HepG2 (cell line): ENCODE data around the gene TUBA4A. TPM values are rescaled to one million over a fixed set of nuclear protein-coding genes. Genes with fewer than 3 reads are reported as not detected.

Source experiments
- CBX1 ChIP-seq: IDR thresholded peaks from one replicate; pipeline ENCODE4 v1.6.1; 2016; ENCODE audit warnings: antibody characterized with exemption, low read depth
- CBX2 ChIP-seq, 2 experiments: fragments of 200-600 bp in 1 of 2; sonication (generic); formaldehyde crosslinking in 1 of 2; IDR thresholded peaks; 2 replicates each; pipeline versions ENCODE4 v1.7.0 to v1.8.1; 2018 to 2022; ENCODE audit warnings: low read depth in 2 of 2, low read length in 1 of 2, mild to moderate bottlenecking in 1 of 2, missing genetic modification reagents in 1 of 2
- EHMT2 ChIP-seq: fragments of 200-600 bp; sonication (generic); IDR thresholded peaks from 2 replicates; pipeline ENCODE4 v1.7.0; 2017; ENCODE audit warnings: antibody characterized with exemption, low read depth, low read length, borderline replicate concordance
- GTF2F1 ChIP-seq: fragments of 150-350 bp; IDR thresholded peaks from 2 replicates; pipeline ENCODE4 v1.6.1; 2014; ENCODE audit warnings: low read length
- HNRNPL ChIP-seq: fragments of 200-400 bp; formaldehyde crosslinking; IDR thresholded peaks from 2 replicates; pipeline ENCODE4 v1.6.1; 2017; ENCODE audit warnings: mild to moderate bottlenecking, low read depth, low read length
- HOXA5 ChIP-seq: sonication (generic); formaldehyde crosslinking; IDR thresholded peaks from 2 replicates; pipeline ENCODE4 v1.4.0; 2020; ENCODE audit warnings: missing genetic modification reagents
- IRX3 ChIP-seq: sonication (generic); formaldehyde crosslinking; IDR thresholded peaks from 2 replicates; pipeline ENCODE4 v1.8.1; 2023; ENCODE audit warnings: mild to moderate bottlenecking, low read depth, missing genetic modification reagents, borderline replicate concordance
- MXD4 ChIP-seq: IDR thresholded peaks from 2 replicates; pipeline ENCODE4 v1.6.1; 2016; ENCODE audit warnings: mild to moderate bottlenecking, missing biosample characterization, missing genetic modification reagents
- PRPF4 ChIP-seq: fragments of 200-400 bp; formaldehyde crosslinking; IDR thresholded peaks from 2 replicates; pipeline ENCODE4 v1.6.1; 2016; ENCODE audit warnings: low read length, low read depth; ENCODE audit not compliant: poor library complexity, severe bottlenecking
- RFXAP ChIP-seq: sonication (generic); formaldehyde crosslinking; IDR thresholded peaks from 2 replicates; pipeline ENCODE4 v1.4.0; 2020; ENCODE audit warnings: missing genetic modification reagents, borderline replicate concordance
- SAP130 ChIP-seq: IDR thresholded peaks from 2 replicates; pipeline ENCODE4 v1.6.1; 2016; ENCODE audit warnings: low read depth
- TMF1 ChIP-seq: sonication (generic); formaldehyde crosslinking; IDR thresholded peaks from 2 replicates; pipeline ENCODE4 v1.8.1; 2022; ENCODE audit warnings: low read depth, missing genetic modification reagents
- TOPORS ChIP-seq: sonication (generic); formaldehyde crosslinking; IDR thresholded peaks from 2 replicates; pipeline ENCODE4 v1.8.0; 2023; ENCODE audit warnings: mild to moderate bottlenecking, missing genetic modification reagents
- ZEB1 ChIP-seq: IDR thresholded peaks from 2 replicates; pipeline ENCODE4 v1.6.1; 2012; ENCODE audit warnings: mild to moderate bottlenecking, low read depth, inconsistent platforms; ENCODE audit not compliant: insufficient replicate concordance
- ZFP37 ChIP-seq: sonication (generic); formaldehyde crosslinking; IDR thresholded peaks from 2 replicates; pipeline ENCODE4 v1.4.0; 2020; ENCODE audit warnings: missing genetic modification reagents, borderline replicate concordance
- ZFYVE20 ChIP-seq: sonication (generic); formaldehyde crosslinking; IDR thresholded peaks from 2 replicates; pipeline ENCODE4 v1.8.0; 2023; ENCODE audit warnings: low read depth, mild to moderate bottlenecking, moderate library complexity, missing genetic modification reagents, borderline replicate concordance
- ZNF10 ChIP-seq: sonication (generic); formaldehyde crosslinking; IDR thresholded peaks from 2 replicates; pipeline ENCODE4 v1.4.0; 2020; ENCODE audit warnings: mild to moderate bottlenecking, low read depth, missing genetic modification reagents, borderline replicate concordance
- ZNF713 ChIP-seq: sonication (generic); formaldehyde crosslinking; IDR thresholded peaks from 2 replicates; pipeline ENCODE4 v1.4.0; 2020; ENCODE audit warnings: mild to moderate bottlenecking, missing genetic modification reagents
- ZNF737 ChIP-seq: sonication (generic); formaldehyde crosslinking; IDR thresholded peaks from 2 replicates; pipeline ENCODE4 v1.5.0; 2020; ENCODE audit warnings: missing genetic modification reagents, mild to moderate bottlenecking, borderline replicate concordance
- ZSCAN30 ChIP-seq: sonication (generic); formaldehyde crosslinking; IDR thresholded peaks from 2 replicates; pipeline ENCODE4 v1.5.0; 2020; ENCODE audit warnings: mild to moderate bottlenecking, missing genetic modification reagents
- polyA plus RNA-seq, 8 experiments: library from polyadenylated mRNA; depleted of rRNA in 3 of 8; stranded (reverse) in 7 of 8; unstranded in 1 of 8; fragments of >200 nt; fragmentation: Illumina TruSeq in 4 of 8; extraction: Trizol in 4 of 8; gene quantifications; 2 replicates each; pipeline versions ENCODE4 v1.2.1 to v1.2.3, GENCODE V29; 2011 to 2016; ENCODE audit warnings: low read depth in 4 of 8, missing spikeins in 1 of 8, mixed read lengths in 1 of 8; ENCODE audit not compliant: insufficient read depth in 1 of 8
- total RNA-seq, 5 experiments: library from RNA; depleted of rRNA; stranded (reverse); fragments of >200 nt; fragmentation: Illumina TruSeq; extraction: Trizol; gene quantifications; 2 replicates each; pipeline ENCODE4 v1.2.3, GENCODE V29; 2016; ENCODE audit warnings: low read depth in 1 of 5
- TF ChIP-seq, protein P1 (sequence below): sonication (generic); formaldehyde crosslinking; IDR thresholded peaks from 2 replicates; pipeline ENCODE4 v1.4.0; 2020; ENCODE audit warnings: missing genetic modification reagents
- TF ChIP-seq, protein P2 (sequence below): sonication (generic); formaldehyde crosslinking; IDR thresholded peaks from 2 replicates; pipeline ENCODE4 v1.9.0; 2021; ENCODE audit warnings: missing genetic modification reagents, mild to moderate bottlenecking, borderline replicate concordance
- TF ChIP-seq, protein P3 (sequence below): sonication (generic); formaldehyde crosslinking; IDR thresholded peaks from 2 replicates; pipeline ENCODE4 v1.8.1; 2022; ENCODE audit warnings: low read depth, mild to moderate bottlenecking, missing genetic modification reagents

TUBA4A gene
- total and polyA plus RNA-seq, 2 of the 13 experiments (the other 11 are each of a cell fraction or from before 2014, with no cell fraction given) = 1.3 to 12.7 TPM

DNA sequence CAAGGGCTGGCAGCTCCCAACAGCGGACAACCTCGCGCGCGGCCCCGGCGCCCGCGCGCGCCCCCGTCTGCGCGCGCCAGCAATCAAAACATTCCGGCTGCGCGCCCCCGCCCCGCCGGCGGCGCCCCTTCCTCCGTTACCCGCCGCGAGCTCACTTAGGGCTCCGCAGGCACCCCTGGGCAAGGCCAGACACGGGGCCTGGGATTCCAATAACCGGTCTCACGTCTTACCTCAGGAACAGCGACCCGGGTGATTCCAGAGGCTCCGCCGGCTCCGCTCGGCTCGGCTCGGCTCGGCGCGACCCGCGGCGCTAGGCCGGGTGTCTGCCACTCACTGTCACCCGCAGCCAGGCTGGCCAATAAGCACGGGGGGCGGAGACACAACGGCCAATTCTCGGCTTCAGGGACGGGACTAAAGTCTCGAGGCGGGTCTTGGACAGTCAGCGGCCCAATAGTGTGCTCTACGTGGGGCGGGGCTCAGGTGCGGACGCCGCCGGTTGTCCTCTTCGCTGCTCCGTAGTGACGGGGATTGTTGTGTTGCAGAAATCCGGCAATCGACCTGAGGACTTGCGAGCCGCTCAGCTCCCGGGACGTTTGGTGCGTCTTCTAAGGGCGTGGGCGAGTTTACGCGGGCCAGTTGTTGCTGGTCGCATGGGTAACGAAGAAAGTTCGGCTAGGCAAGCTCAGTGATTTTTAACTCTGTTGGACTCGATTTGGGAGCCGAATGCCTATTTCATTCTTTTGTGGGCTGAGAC lies 24.2 kb downstream of the TUBA4A start, which contains the start of the genes ANKZF1 and ATG9A (continued):
- TF ChIP-seq, protein P1, sequence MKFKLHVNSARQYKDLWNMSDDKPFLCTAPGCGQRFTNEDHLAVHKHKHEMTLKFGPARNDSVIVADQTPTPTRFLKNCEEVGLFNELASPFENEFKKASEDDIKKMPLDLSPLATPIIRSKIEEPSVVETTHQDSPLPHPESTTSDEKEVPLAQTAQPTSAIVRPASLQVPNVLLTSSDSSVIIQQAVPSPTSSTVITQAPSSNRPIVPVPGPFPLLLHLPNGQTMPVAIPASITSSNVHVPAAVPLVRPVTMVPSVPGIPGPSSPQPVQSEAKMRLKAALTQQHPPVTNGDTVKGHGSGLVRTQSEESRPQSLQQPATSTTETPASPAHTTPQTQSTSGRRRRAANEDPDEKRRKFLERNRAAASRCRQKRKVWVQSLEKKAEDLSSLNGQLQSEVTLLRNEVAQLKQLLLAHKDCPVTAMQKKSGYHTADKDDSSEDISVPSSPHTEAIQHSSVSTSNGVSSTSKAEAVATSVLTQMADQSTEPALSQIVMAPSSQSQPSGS (CRISPR knock-in tag) = peak; percentile 53
- TF ChIP-seq, protein P2, sequence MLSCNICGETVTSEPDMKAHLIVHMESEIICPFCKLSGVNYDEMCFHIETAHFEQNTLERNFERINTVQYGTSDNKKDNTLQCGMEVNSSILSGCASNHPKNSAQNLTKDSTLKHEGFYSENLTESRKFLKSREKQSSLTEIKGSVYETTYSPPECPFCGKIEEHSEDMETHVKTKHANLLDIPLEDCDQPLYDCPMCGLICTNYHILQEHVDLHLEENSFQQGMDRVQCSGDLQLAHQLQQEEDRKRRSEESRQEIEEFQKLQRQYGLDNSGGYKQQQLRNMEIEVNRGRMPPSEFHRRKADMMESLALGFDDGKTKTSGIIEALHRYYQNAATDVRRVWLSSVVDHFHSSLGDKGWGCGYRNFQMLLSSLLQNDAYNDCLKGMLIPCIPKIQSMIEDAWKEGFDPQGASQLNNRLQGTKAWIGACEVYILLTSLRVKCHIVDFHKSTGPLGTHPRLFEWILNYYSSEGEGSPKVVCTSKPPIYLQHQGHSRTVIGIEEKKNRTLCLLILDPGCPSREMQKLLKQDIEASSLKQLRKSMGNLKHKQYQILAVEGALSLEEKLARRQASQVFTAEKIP (CRISPR knock-in tag) = no peak
- TF ChIP-seq ZSCAN30 (no peak), CBX1 (peak; percentile 59), ZNF713 (CRISPR knock-in tag) (no peak), ZNF737 (CRISPR knock-in tag) (no peak), RFXAP (CRISPR knock-in tag) (peak; percentile 66), ZNF10 (CRISPR knock-in tag) (no peak), HNRNPL (0 out of 2 replicates have a peak, but pooled peaks have one; percentile 29), SAP130 (CRISPR knock-in tag) (peak; percentile 94), TMF1 (CRISPR knock-in tag) (peak; percentile 78; the same call in 1 of the 2 replicates), EHMT2 (no peak), CBX2 (IDR thresholded peaks at IDR 0.05; ENCODE audit: low read depth, low read length) (no peak), CBX2 (CRISPR knock-in tag; IDR thresholded peaks at IDR 0.05; ENCODE audit: low read depth) (no peak), ZFYVE20 (CRISPR knock-in tag) (no peak), HOXA5 (CRISPR knock-in tag) (peak; percentile 44; the same call in 1 of the 2 replicates), MXD4 (CRISPR knock-in tag) (peak; percentile 16; the same call in 1 of the 2 replicates), ZEB1 (no peak), TOPORS (CRISPR knock-in tag) (peak; percentile 58), ZFP37 (CRISPR knock-in tag) (no peak), PRPF4 (no peak), GTF2F1 (no peak), IRX3 (CRISPR knock-in tag) (no peak)
- TF ChIP-seq, protein P3, sequence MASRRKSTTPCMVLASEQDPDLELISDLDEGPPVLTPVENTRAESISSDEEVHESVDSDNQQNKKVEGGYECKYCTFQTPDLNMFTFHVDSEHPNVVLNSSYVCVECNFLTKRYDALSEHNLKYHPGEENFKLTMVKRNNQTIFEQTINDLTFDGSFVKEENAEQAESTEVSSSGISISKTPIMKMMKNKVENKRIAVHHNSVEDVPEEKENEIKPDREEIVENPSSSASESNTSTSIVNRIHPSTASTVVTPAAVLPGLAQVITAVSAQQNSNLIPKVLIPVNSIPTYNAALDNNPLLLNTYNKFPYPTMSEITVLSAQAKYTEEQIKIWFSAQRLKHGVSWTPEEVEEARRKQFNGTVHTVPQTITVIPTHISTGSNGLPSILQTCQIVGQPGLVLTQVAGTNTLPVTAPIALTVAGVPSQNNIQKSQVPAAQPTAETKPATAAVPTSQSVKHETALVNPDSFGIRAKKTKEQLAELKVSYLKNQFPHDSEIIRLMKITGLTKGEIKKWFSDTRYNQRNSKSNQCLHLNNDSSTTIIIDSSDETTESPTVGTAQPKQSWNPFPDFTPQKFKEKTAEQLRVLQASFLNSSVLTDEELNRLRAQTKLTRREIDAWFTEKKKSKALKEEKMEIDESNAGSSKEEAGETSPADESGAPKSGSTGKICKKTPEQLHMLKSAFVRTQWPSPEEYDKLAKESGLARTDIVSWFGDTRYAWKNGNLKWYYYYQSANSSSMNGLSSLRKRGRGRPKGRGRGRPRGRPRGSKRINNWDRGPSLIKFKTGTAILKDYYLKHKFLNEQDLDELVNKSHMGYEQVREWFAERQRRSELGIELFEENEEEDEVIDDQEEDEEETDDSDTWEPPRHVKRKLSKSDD = no peak
